HG03439 (cell line): ENCODE data around the gene DCAF4.

Source experiments
- ATAC-seq: cut with Tn5 transposase; IDR thresholded peaks from one replicate; pipeline ENCODE4 v1.9.1; 2021; ENCODE audit warnings: mild to moderate bottlenecking, moderate library complexity; ENCODE audit not compliant: unreplicated experiment

The DCAF4 gene

GRCh38 chr14:72894323-72894622 lies 32.0 kb upstream of the DCAF4 start:
- ATAC-seq, result no peak

GRCh38 chr14:72894623-72895378 lies 31.5 kb upstream of the DCAF4 start:
- no peak for ATAC-seq

GRCh38 chr14:72898448-72898847 lies 27.8 kb upstream of the DCAF4 start:
- ATAC-seq, result no peak

GRCh38 chr14:72901361-72901760 lies 24.9 kb upstream of the DCAF4 start:
- ATAC-seq, result no peak

- no peak for ATAC-seq
Measured at GRCh38 chr14:72902801-72903530, 23.3 kb upstream of the DCAF4 start.

- ATAC-seq, result no peak
Measured at GRCh38 chr14:72903716-72904115, 22.5 kb upstream of the DCAF4 start.

DNA sequence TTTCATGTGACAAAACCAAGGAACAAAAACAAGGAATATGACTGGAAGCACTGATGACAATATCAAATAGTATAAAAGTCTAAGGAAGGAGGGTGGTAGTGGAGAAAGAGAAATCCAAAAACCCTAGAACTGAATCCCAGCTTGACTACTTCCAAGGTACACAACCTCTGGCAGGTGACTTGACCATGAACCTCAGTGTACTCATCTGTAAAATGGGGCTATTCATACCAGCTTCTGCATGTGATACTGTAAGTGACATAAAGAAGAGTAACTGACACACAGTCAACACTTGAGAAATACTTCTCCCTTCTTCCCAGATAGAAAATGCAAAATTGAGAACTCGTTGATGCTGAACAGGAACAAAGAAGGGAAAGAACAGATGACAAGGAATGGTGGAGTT lies 22.0 kb upstream of the DCAF4 start:
- ATAC-seq, result no peak

- no peak for ATAC-seq
Measured at GRCh38 chr14:72904840-72905561, 21.3 kb upstream of the DCAF4 start.

DNA sequence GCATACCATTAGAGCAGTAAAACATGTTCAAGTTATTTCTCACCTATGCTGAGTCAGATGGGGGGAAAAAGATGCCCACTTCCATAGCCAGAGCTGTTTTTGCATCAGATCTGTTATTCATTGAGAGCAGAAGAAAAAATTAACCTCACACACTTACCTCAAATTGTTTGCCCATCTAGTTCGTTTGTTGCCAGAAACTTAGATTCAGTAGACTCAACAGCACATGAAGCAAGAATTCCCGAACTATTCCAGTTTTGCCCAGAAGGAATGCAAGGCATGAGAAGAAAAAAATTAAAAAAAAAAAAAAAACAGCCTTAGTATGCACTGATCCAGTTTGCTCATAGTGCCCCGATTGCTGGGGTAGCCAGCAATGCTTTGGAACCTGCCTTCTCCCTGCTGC lies 19.9 kb upstream of the DCAF4 start:
- no peak for ATAC-seq

GRCh38 chr14:72906879-72907278 lies 19.4 kb upstream of the DCAF4 start:
- ATAC-seq, result no peak

GRCh38 chr14:72907886-72908285 lies 18.4 kb upstream of the DCAF4 start:
- no peak for ATAC-seq

DNA sequence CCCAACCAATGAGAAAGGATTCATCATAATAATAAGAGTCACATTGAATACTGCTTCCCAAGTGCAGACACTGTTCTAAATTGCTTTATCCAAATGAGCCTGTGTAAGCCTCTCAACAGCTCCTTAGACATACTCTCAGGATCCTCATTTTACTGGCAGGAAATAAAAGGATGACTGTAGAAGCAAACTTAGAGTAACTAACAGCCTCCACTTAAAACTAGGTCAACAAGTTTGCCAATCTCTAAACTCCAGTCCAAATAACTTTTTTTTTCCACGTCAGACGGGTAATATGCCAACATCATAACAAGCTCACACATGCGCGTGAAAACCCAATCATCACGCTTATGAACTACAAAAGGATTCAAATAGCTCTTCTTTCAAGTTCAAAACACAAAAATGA lies 17.1 kb upstream of the DCAF4 start:
- ATAC-seq, result no peak

- no peak for ATAC-seq
Measured at GRCh38 chr14:72913809-72914208, 12.5 kb upstream of the DCAF4 start.

- no peak for ATAC-seq
Measured at GRCh38 chr14:72916174-72916573, 10.1 kb upstream of the DCAF4 start.

DNA sequence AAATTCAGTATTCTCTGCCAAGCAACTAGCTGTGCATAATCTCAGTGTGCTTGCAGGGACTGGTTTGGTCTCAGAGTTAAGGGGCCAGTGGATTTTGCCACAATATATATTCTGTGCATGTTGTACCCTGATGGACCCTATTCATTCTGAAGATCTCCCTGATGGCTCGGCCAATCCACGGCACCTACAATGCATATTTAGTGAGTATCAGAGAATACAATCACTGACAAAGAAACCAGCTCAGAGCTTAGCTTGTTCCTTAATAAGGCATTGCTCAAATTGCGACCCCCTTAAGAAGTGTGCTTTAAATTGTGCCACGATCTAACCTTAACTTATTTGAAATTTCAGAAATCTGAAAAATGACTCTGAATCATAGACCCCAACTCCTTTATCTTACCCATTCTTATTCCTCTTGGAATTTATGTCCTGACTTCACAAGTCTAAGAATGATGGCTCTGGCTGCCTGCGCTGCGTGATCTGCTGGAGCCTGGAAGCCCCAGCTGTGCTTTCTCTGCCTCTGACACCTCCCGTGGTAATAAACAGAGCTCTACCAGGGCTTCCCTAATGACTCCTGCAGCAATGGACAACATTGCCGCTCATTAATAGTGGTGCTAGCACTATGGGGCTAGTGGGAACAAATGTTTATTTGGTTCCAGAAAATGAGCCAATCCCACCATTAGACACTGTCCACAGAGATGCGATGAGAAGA lies 9.0 kb upstream of the DCAF4 start:
- no peak for ATAC-seq

DNA sequence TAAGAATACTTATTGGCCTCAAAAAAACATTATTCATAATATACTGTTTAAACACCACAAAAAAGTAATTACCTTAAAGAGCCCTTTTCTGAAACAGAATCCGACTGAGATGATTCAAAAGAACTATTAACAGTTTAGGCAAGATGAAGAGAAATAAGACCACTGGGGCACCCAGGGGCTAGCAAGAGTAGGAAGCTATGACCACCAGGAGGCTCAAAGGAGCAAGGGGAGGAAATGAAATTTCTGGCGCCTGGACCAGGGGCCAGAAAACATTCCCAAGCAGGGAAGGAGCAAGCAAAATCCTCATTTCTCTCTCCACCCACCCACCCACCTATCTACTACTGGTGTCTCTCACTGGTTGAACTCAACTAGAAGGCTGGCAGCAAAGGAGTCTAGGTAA lies 6.3 kb upstream of the DCAF4 start:
- ATAC-seq, result no peak

GRCh38 chr14:72921396-72921795 lies 4.9 kb upstream of the DCAF4 start:
- no peak for ATAC-seq

- ATAC-seq, result no peak
Measured at GRCh38 chr14:72924337-72924736, 1.9 kb upstream of the DCAF4 start.

DNA sequence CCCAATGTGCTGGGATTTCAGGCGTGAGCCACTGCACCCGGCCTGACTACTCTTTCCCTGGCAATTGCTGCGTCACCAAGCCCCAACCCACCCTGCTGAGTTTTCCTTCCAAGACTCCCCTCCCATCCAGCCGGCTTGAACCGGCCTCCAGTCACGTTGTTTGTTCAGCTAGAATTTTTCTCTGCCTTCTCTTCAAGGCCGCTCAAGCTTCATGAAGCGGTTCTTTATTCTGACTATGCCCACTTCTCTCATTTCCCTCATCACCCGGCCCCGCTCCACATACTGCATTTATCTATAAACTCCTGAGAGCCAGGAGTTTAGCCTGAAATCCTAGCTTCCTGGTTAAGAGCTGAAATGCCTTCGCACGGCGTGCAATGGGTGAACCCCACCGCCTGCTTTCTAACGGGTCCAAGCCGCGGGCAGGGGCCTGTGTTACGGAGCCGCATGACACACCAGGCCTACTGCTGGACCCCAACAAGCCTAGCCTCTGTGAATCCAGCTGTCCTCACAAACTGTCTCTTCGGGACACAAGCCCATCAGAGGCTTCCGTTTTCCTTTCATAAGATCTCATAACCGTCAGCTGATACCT lies 999 bp upstream of the DCAF4 start:
- ATAC-seq, result no peak

DNA sequence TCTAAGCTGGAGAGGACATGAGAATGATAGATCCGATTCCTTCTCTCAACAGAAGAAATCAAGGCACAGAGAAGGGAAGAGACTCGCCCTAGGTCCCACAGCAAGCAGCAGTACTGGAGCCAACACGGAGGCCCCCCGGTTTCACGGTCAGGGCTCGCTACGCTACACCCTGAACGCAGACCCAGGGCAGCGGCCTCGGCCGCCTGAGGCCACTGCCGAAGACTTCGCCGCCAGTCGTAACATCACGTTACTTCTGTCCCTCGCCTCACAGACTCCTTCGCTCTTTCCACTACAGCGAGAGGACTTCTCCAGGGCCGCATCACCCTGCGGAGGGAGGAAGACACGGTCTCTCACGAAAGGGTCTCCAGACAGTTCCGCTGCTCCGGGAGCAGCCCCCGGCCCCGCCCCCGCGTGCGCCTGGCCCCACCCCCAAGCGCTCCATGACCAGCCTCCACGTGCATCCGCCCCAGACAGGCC lies 411 bp upstream of the DCAF4 start:
- ATAC-seq, result peak; percentile 11

- no peak for ATAC-seq
Measured at GRCh38 chr14:72928872-72929271, 2.6 kb downstream of the DCAF4 start.
